Neutrophil (primary cell): ENCODE data around the gene GPR35.

Experiments used
- H3K27ac ChIP-seq: fragments of 200-600 bp; sonication (generic); 2 replicates; pipeline ENCODE4 v1.5.1; 2016; ENCODE audit warnings: mild to moderate bottlenecking, moderate library complexity
- H3K27me3 ChIP-seq: fragments of 200-600 bp; sonication (generic); 2 replicates; pipeline ENCODE4 v1.6.0; 2016; ENCODE audit warnings: mild to moderate bottlenecking
- H3K36me3 ChIP-seq: fragments of 200-600 bp; sonication (generic); 2 replicates; pipeline ENCODE4 v1.5.1; 2017
- H3K4me1 ChIP-seq, 2 experiments: fragments of 200-600 bp in 1 of 2; sonication (generic) in 1 of 2; 1 replicate in 1 of 2; 2 replicates in 1 of 2; pipeline versions ENCODE4 v1.5.1 to v1.6.1; 2013 to 2016; ENCODE audit warnings: low read depth in 1 of 2, low read length in 1 of 2, mild to moderate bottlenecking in 1 of 2, moderate library complexity in 1 of 2; ENCODE audit not compliant: control insufficient read depth in 1 of 2, insufficient read depth in 1 of 2
- H3K4me3 ChIP-seq, 2 experiments: fragments of 200-600 bp in 1 of 2; sonication (generic) in 1 of 2; 1 replicate in 1 of 2; 2 replicates in 1 of 2; pipeline ENCODE4 v1.5.1; 2013 to 2016; ENCODE audit warnings: low read depth in 1 of 2, low read length in 1 of 2, mild to moderate bottlenecking in 1 of 2, moderate library complexity in 1 of 2
- H3K9me3 ChIP-seq: fragments of 200-600 bp; sonication (generic); 2 replicates; pipeline ENCODE4 v1.5.1; 2016
- CTCF ChIP-seq: fragments of 200-600 bp; sonication (generic); IDR thresholded peaks from 2 replicates; pipeline ENCODE4 v1.5.1; 2016; ENCODE audit warnings: antibody characterized with exemption

The GPR35 gene

GRCh38 chr2:240590681-240591111 is 34.6 kb upstream of the GPR35 start:
- Histone ChIP-seq H3K4me1 (peaks cover 20% of the 10 kb centered on the region in 2 experiments), H3K27me3 (no peaks in the 10 kb centered on the region), H3K36me3 (peaks cover 60% of the 10 kb centered on the region), H3K9me3 (no peaks in the 10 kb centered on the region), H3K4me3 (no peak overlapping the region), H3K27ac (no peak overlapping the region)
- no peak for TF ChIP-seq CTCF

GRCh38 chr2:240591226-240591625 is 34.1 kb upstream of the GPR35 start:
- H3K9me3 ChIP-seq: no peaks in the 10 kb centered on the region
- no peak overlapping the region for H3K27ac ChIP-seq
- H3K4me3 ChIP-seq: no peak overlapping the region
- peaks cover 66% of the 10 kb centered on the region for H3K36me3 ChIP-seq
- H3K4me1 ChIP-seq: peaks cover 16% of the 10 kb centered on the region in 2 experiments
- no peaks in the 10 kb centered on the region for H3K27me3 ChIP-seq
- no peak for TF ChIP-seq CTCF

- Histone ChIP-seq H3K4me1 (peaks cover 16% of the 10 kb centered on the region in 2 experiments), H3K27ac (no peak overlapping the region), H3K27me3 (no peaks in the 10 kb centered on the region), H3K36me3 (peaks cover 71% of the 10 kb centered on the region), H3K9me3 (no peaks in the 10 kb centered on the region), H3K4me3 (no peak overlapping the region)
- no peak for TF ChIP-seq CTCF
Observed at GRCh38 chr2:240591784-240592183, 33.5 kb upstream of the GPR35 start.

- Histone ChIP-seq H3K27me3 (no peaks in the 10 kb centered on the region), H3K9me3 (no peaks in the 10 kb centered on the region), H3K27ac (no peak overlapping the region), H3K36me3 (peaks cover 85% of the 10 kb centered on the region), H3K4me3 (no peak overlapping the region), H3K4me1 (peaks cover 2 to 3% of the 10 kb centered on the region in 2 experiments)
- no peak for TF ChIP-seq CTCF
Observed at GRCh38 chr2:240593026-240593702, 32.1 kb upstream of the GPR35 start.

GRCh38 chr2:240593703-240594451 is 31.4 kb upstream of the GPR35 start:
- Histone ChIP-seq H3K27me3 (no peaks in the 10 kb centered on the region), H3K27ac (no peak overlapping the region), H3K4me3 (no peak overlapping the region), H3K9me3 (no peaks in the 10 kb centered on the region), H3K36me3 (peaks cover 92% of the 10 kb centered on the region), H3K4me1 (no peaks in the 10 kb centered on the region)
- TF ChIP-seq CTCF: no peak
